Activated CD4-positive, CD25-positive, alpha-beta regulatory T cell (primary cell): ENCODE measurements around the gene SRF.

ENCODE experiments used
- DNase-seq, 4 experiments: peaks; one replicate each; lab custom pipeline; 2025; lab: John Stamatoyannopoulos, UW

The SRF gene

GRCh38 chr6:43147691-43148477 is 23.2 kb upstream of the SRF start:
- DNase-seq, result no peak

GRCh38 chr6:43149265-43149664 is 21.8 kb upstream of the SRF start:
- no peak for DNase-seq

- no peak for DNase-seq
Measured at GRCh38 chr6:43150051-43150751, 20.9 kb upstream of the SRF start.

- no peak for DNase-seq
Measured at GRCh38 chr6:43159599-43159998, 11.5 kb upstream of the SRF start.

GRCh38 chr6:43163899-43164298 is 7.2 kb upstream of the SRF start:
- no peak for DNase-seq

- no peak for DNase-seq
Measured at GRCh38 chr6:43170417-43170930, 595 bp upstream of the SRF start.

- DNase-seq, result no peak
Measured at GRCh38 chr6:43171707-43172103, 636 bp downstream of the SRF start.

GRCh38 chr6:43172104-43173007 is 1.3 kb downstream of the SRF start:
- DNase-seq, result peak in 3 of 4 experiments; percentile 20 to 33 (median 21)

GRCh38 chr6:43173591-43174262 is 2.7 kb downstream of the SRF start:
- no peak for DNase-seq

GRCh38 chr6:43174263-43175112 is 3.4 kb downstream of the SRF start:
- DNase-seq, result peak; percentile 74 to 92 (median 84)

GRCh38 chr6:43175676-43176422 is 4.8 kb downstream of the SRF start:
- no peak for DNase-seq

- no peak for DNase-seq
Measured at GRCh38 chr6:43176423-43176786, 5.3 kb downstream of the SRF start.

- no peak for DNase-seq
Measured at GRCh38 chr6:43178150-43178549, 7.1 kb downstream of the SRF start.

- DNase-seq, result no peak
Measured at GRCh38 chr6:43178951-43179830, 8.1 kb downstream of the SRF start.

GRCh38 chr6:43180058-43180457 is 9.0 kb downstream of the SRF start:
- no peak for DNase-seq

GRCh38 chr6:43180985-43181384 is 9.9 kb downstream of the SRF start:
- no peak for DNase-seq

GRCh38 chr6:43181621-43181941 is 10.5 kb downstream of the SRF start:
- no peak for DNase-seq

- DNase-seq, result peak; percentile 56 to 71 (median 61)
Measured at GRCh38 chr6:43181942-43182860, 11.1 kb downstream of the SRF start, which contains the start of gene CUL9. Gene CUL9, plus strand, starts transcription at chr6:43182196. Its CDS starts 2,115 bp downstream, at chr6:43184311.
